GM18870 (cell line): ENCODE measurements around the gene PLA2G7.
"Not testable (repeated sequence)": the region's sequence is repeated elsewhere in the genome, so short reads cannot be mapped to it uniquely, and the experiment has no call there.

Experiments
- ATAC-seq: cut with Tn5 transposase; IDR thresholded peaks from one replicate; pipeline ENCODE4 v1.9.1; 2021; ENCODE audit warnings: moderate library complexity; ENCODE audit not compliant: unreplicated experiment

Gene PLA2G7

GRCh38 chr6:46734867-46735719, at the start of gene PLA2G7:
Gene PLA2G7 (minus strand): TSS chr6:46735375. CDS start chr6:46722891, 12,484 bp downstream.
- no peak for ATAC-seq

GRCh38 chr6:46784535-46784934, 49.4 kb upstream of the PLA2G7 start:
- ATAC-seq = no peak

- no peak for ATAC-seq
Measured at GRCh38 chr6:46781478-46782378, 46.6 kb upstream of the PLA2G7 start.

GRCh38 chr6:46777476-46778346, 42.5 kb upstream of the PLA2G7 start:
- no peak for ATAC-seq

- ATAC-seq = no peak
Measured at GRCh38 chr6:46776070-46776712, 41.0 kb upstream of the PLA2G7 start.

GRCh38 chr6:46774736-46775135, 39.6 kb upstream of the PLA2G7 start:
- ATAC-seq = not testable (repeated sequence)

GRCh38 chr6:46773201-46773855, 38.2 kb upstream of the PLA2G7 start:
- no peak for ATAC-seq

- no peak for ATAC-seq
Measured at GRCh38 chr6:46772762-46773161, 37.6 kb upstream of the PLA2G7 start.

- ATAC-seq = no peak
Measured at GRCh38 chr6:46772016-46772415, 36.8 kb upstream of the PLA2G7 start.

GRCh38 chr6:46764961-46765360, 29.8 kb upstream of the PLA2G7 start:
- ATAC-seq = no peak

- not testable (repeated sequence) for ATAC-seq
Measured at GRCh38 chr6:46764280-46764679, 29.1 kb upstream of the PLA2G7 start.

- no peak for ATAC-seq
Measured at GRCh38 chr6:46763466-46763865, 28.3 kb upstream of the PLA2G7 start.

GRCh38 chr6:46760925-46761324, 25.8 kb upstream of the PLA2G7 start:
- ATAC-seq = no peak

GRCh38 chr6:46758960-46759753, 24.0 kb upstream of the PLA2G7 start:
- ATAC-seq = no peak

- ATAC-seq = no peak
Measured at GRCh38 chr6:46757214-46757596, 22.0 kb upstream of the PLA2G7 start.

GRCh38 chr6:46756469-46757213, 21.5 kb upstream of the PLA2G7 start:
- no peak for ATAC-seq

GRCh38 chr6:46755865-46756264, 20.7 kb upstream of the PLA2G7 start:
- no peak for ATAC-seq

- ATAC-seq = no peak
Measured at GRCh38 chr6:46751658-46752057, 16.5 kb upstream of the PLA2G7 start.
